HL-60/S4 (cell line): ENCODE data around the gene NFIC.

Experiments
- in situ Hi-C: fragments of 300-500 bp; cut with MboI; formaldehyde crosslinking; loops from 2 replicates; pipeline ENCODE4 v1.14.3; 2022; ENCODE audit warnings: low sequenced_read_pairs

The NFIC gene

GRCh38 chr19:3357992-3358688, 8.2 kb upstream of the NFIC start:
- in situ Hi-C loops: loop anchor here (10.0 kb wide), 1 partner anchor 77 kb away; no protein-coding TSS in a partner anchor

DNA sequence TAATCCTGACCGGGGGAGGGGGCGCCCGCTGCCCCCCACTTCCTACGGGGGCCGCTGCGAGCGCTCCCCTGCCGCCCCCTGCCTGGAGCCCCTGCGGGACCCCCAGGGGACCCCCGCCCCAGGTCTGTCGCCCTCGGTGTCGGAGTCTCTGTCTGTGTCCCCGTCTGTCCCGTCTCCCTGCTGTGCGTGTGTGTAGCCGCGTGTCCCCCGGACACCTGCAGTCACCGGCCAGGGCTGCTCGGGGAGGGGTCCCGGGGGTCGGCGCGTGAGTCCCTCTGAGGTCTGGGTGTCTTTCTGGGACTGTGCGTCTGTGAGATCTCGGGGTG, 7.7 kb upstream of the NFIC start:
- in situ Hi-C loops: loop anchor here (10.0 kb wide), 1 partner anchor 76 kb away; no protein-coding TSS in a partner anchor

GRCh38 chr19:3359015-3359918, 7.1 kb upstream of the NFIC start:
- in situ Hi-C loops: loop anchor here (10.0 kb wide), 1 partner anchor 76 kb away; no protein-coding TSS in a partner anchor

GRCh38 chr19:3359919-3360420, 6.4 kb upstream of the NFIC start:
- in situ Hi-C loops: loop anchor here (10.0 kb wide), 1 partner anchor 75 kb away; no protein-coding TSS in a partner anchor

GRCh38 chr19:3360421-3361383, 5.7 kb upstream of the NFIC start:
- in situ Hi-C loops: no loop called here

DNA sequence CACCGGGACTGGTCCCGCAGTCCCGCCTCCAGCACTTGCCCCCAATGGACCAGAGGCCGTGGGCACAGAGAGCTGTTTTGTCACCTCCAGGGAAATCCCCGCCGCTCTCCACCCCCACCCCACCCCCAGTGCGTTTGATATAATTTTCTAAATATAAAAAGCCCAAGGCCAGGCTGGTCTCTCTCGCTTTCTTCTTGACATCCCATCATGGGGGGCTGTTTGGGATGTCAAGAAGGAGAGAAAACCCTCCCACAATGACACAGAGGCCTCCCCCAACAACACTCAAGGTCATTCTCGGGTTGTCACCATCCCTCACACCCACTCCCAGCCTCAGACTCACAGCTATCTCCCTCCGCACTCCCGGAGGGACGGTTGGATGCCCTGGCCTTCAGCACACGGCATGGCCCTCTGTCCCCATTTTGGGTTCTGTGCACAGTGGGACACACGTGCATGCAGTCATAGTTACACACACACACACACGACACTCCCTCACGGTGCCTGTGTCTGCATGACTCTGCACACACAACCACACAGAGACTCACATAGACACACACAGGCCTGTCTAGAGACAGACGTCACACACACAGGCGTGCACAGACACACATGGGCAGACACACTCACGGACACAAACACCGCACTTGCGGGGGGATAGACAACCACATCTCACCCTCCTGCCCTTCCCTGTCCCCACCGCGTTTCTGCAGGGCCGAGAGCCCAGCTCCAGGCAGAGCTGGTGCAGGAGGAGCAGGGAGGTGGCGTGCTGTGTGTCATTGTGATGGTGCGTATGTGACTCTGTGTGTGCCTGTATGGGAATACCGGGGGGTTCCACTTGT, 4.8 kb upstream of the NFIC start:
- in situ Hi-C loops: no loop called here

- in situ Hi-C loops: no loop called here
Measured at GRCh38 chr19:3362217-3362906, 4.0 kb upstream of the NFIC start.

GRCh38 chr19:3363841-3364500, 2.4 kb upstream of the NFIC start:
- in situ Hi-C loops: no loop called here

DNA sequence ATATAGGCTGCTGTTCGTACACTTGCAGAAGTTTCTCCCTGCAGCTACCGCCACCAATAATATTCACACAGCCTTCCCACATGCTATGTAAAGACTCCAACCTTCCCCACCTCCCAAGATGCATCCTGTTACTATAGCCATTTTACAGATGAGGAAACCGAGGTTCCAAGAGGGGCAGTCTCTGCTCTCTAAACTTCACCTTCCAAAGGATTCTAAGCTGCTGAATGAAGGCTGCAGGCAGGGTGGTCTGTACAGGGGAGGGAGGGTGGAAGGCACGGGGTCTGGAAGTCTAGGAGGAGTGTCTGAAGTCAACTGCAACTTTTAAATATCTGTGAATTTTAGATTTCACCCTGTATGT, 1.9 kb upstream of the NFIC start:
- in situ Hi-C loops: no loop called here

GRCh38 chr19:3365093-3365835, 1.1 kb upstream of the NFIC start:
- in situ Hi-C loops: no loop called here

- in situ Hi-C loops: no loop called here
Measured at GRCh38 chr19:3366753-3367627, 607 bp downstream of the NFIC start.

DNA sequence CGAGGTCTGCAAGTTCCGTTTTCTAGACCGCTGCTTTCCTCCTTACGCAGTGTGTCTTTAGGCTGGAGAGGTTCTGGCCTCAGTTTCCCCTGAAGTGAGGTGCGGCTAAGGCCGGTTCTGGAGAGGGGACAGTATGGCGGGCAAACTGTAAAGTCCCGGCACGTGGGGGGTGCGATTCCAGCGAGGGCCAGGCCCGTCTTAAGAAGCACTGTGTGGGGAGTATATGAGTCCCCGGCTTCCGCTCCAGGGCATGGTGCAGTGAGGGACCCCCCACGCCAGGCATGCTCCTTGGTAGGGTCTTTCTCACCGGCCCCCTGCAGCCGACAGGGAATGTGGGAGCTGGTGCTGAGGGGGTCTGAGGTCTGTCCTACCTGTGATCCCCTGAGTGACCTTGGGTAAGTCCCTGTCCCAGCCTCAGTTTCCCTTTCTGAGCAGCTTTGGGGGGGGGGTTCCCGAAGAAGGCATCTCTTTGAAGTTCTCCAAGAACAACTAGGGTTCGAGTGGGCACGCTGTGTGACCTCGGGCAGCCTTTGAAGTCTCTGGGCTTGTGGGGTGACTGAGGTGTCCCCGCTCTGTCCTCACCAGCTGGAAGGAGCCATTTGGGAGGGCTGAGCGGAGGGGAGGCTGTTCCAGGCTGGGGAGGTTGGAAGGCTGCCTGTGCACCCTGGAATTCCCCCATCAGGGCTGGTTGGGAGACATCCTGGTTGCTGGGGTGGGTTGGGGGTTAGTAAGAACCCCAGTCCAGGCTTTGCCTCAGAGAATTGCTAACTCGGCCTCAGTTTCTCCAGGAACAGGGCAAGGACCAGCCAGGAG, 1.5 kb downstream of the NFIC start:
- in situ Hi-C loops: no loop called here

- in situ Hi-C loops: no loop called here
Measured at GRCh38 chr19:3368441-3368795, 2.0 kb downstream of the NFIC start.

- in situ Hi-C loops: no loop called here
Measured at GRCh38 chr19:3368848-3369336, 2.5 kb downstream of the NFIC start.

DNA sequence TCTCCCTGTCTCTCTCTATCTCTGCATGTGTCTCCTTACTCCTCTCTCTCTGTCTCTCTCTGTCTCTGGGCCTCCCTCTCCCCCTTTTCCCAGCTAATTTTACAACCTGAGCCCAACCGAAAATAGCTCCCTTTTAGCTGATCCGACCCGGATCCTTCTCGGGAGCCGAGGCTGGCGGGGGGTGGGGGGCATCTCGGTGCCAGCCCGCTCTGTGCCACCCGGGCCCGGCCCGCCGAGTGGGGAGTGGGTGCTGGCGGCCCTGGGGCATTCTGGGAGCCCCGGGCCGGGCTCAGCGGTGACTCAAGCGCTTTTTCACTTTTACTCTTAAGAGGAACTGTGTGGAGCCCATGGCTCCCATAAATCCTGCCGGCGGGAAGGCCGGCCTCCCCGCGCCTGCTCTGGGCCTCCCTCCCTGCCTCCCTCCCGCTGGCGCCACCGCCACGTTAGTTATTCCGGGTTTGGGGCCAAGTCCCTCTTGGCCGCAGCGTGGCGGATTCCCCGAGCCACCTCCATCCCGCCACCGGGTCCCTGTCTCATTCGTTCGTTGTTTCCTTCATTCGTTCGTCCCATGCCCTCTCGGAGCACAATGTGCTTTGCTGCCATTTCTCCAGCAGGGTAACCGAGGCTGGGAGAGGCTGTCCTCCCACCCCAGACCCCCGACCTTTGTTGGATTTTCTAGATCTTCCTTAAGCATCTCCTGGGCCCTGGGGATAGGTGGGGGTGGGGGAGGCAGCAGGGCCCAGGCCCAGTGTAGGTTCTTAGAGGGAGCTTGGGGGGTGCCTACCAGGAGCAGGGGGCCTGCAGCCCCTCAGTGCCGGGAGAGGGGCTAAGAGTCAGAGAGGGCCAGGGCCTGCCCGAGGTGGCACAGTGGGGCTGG, 3.2 kb downstream of the NFIC start:
- in situ Hi-C loops: no loop called here
